ENCODE results near the gene CCDC12. TPM values are rescaled to one million over a fixed set of nuclear protein-coding genes. Genes with fewer than 3 reads are reported as not detected.
A peak's percentile ranks its signal among the peaks of the same experiment; 100 is the strongest.

CCDC12 gene
- total and polyA plus RNA-seq, 2 donors (not counting 1 experiment from before 2014, with no cell fraction given): 84.0 to 97.3 TPM

GRCh38 chr3:46942481-46943236, 33.9 kb downstream of the CCDC12 start:
- Mint-ChIP-seq H3K27ac (peak overlapping the region; percentile 32), H3K4me1 (peaks cover 85% of the 10 kb centered on the region), H3K27me3 (no peaks in the 10 kb centered on the region), H3K4me3 (no peak overlapping the region), H3K9me3 (ENCODE audit: insufficient read depth) (no peaks in the 10 kb centered on the region)
- H3K36me3 ChIP-seq (replicated peaks in 1 of 2; ENCODE audit: control extremely low read depth in 1 of 2, control insufficient read depth in 1 of 2, extremely low read depth in 1 of 2, insufficient read depth in 2 of 2, low read length in 1 of 2): peaks cover 0 to 73% of the 10 kb centered on the region in 2 experiments
- peaks cover 97% of the 10 kb centered on the region for H3K79me2 ChIP-seq (ENCODE audit: control insufficient read depth, insufficient read depth, low read length)
- 97% methylated on average over 12 of the region's 12 CpGs for WGBS (ENCODE audit: insufficient coverage)
- H3K9me3 ChIP-seq (ENCODE audit: control extremely low read depth in 1 of 3, control insufficient read depth in 2 of 3, insufficient read depth in 1 of 3, low read length in 2 of 3): no peaks in the 10 kb centered on the region
- peaks cover 82% of the 10 kb centered on the region for H4K20me1 ChIP-seq (ENCODE audit: control insufficient read depth, insufficient read depth, low read length, poor library complexity, severe bottlenecking)
- ATAC-seq (ENCODE audit: low read depth) (no peak), DNase-seq (no peak)
- H2AFZ ChIP-seq (ENCODE audit: insufficient read depth, low read depth, low read length, poor library complexity, severe bottlenecking): no peak overlapping the region
- no peak overlapping the region for H3K4me2 ChIP-seq (replicated peaks; ENCODE audit: low read depth, low read length, poor library complexity, severe bottlenecking)
- no peak for TF ChIP-seq EZH2 (IDR thresholded peaks at IDR 0.05; ENCODE audit: borderline replicate concordance, insufficient read depth, low read depth, low read length, poor library complexity, severe bottlenecking)
- no peak for TF ChIP-seq CTCF (IDR thresholded peaks at IDR 0.05)
- H3K4me3 ChIP-seq (ENCODE audit: control extremely low read depth in 1 of 5, extremely low read depth in 1 of 5, insufficient read depth in 1 of 5, low read depth in 2 of 5, low read length in 4 of 5): no peak overlapping the region
- H3K4me1 ChIP-seq (ENCODE audit: control insufficient read depth in 2 of 2, insufficient read depth in 2 of 2, low read length in 2 of 2): peaks cover 34 to 59% of the 10 kb centered on the region in 2 donors
- intact Hi-C loops (cut with micrococcal nuclease): no loop called here
- H3K9ac ChIP-seq (ENCODE audit: low read length): no peak overlapping the region
- H3K27me3 ChIP-seq (replicated peaks in 1 of 4; ENCODE audit: control extremely low read depth in 1 of 4, control insufficient read depth in 3 of 4, insufficient read depth in 4 of 4, low read length in 3 of 4): no peaks in the 10 kb centered on the region
- ChIA-PET POLR2A (no interaction called here), CTCF (interaction anchor here (0.8 to 1.9 kb wide), 2 partner anchors 17 to 45 kb away, joined by 3 to 4 read pairs; no protein-coding TSS in a partner anchor)
- peak overlapping the region in 1 of 2 donors; percentile 38 for H3K27ac ChIP-seq (ENCODE audit: low read length in 2 of 2)

- Histone ChIP-seq H4K20me1 (ENCODE audit: control insufficient read depth, insufficient read depth, low read length, poor library complexity, severe bottlenecking) (peaks cover 82% of the 10 kb centered on the region), H3K9me3 (ENCODE audit: control extremely low read depth in 1 of 3, control insufficient read depth in 2 of 3, insufficient read depth in 1 of 3, low read length in 2 of 3) (no peaks in the 10 kb centered on the region), H3K79me2 (ENCODE audit: control insufficient read depth, insufficient read depth, low read length) (peaks cover 97% of the 10 kb centered on the region), H3K4me1 (ENCODE audit: control insufficient read depth in 2 of 2, insufficient read depth in 2 of 2, low read length in 2 of 2) (peaks cover 30 to 59% of the 10 kb centered on the region in 2 donors), H3K4me3 (ENCODE audit: control extremely low read depth in 1 of 5, extremely low read depth in 1 of 5, insufficient read depth in 1 of 5, low read depth in 2 of 5, low read length in 4 of 5) (no peak overlapping the region), H3K9ac (ENCODE audit: low read length) (no peak overlapping the region), H3K36me3 (replicated peaks in 1 of 2; ENCODE audit: control extremely low read depth in 1 of 2, control insufficient read depth in 1 of 2, extremely low read depth in 1 of 2, insufficient read depth in 2 of 2, low read length in 1 of 2) (peaks cover 0 to 74% of the 10 kb centered on the region in 2 experiments), H2AFZ (ENCODE audit: insufficient read depth, low read depth, low read length, poor library complexity, severe bottlenecking) (no peak overlapping the region), H3K27ac (ENCODE audit: low read length in 2 of 2) (peak overlapping the region in 1 of 2 donors; percentile 38), H3K4me2 (replicated peaks; ENCODE audit: low read depth, low read length, poor library complexity, severe bottlenecking) (no peak overlapping the region), H3K27me3 (replicated peaks in 1 of 4; ENCODE audit: control extremely low read depth in 1 of 4, control insufficient read depth in 3 of 4, insufficient read depth in 4 of 4, low read length in 3 of 4) (no peaks in the 10 kb centered on the region)
- ChIA-PET POLR2A (interaction anchor here (0.7 kb wide), 1 partner anchor 96 kb away, joined by 3 read pairs; no protein-coding TSS in a partner anchor), CTCF (interaction anchor here (0.8 to 1.9 kb wide), 3 partner anchors 14 to 45 kb away, joined by 3 to 4 read pairs (median 4); no protein-coding TSS in a partner anchor)
- H3K4me3 Mint-ChIP-seq: no peak overlapping the region
- peak overlapping the region; percentile 63 for H3K27ac Mint-ChIP-seq
- intact Hi-C loops (cut with micrococcal nuclease): no loop called here
- peaks cover 81% of the 10 kb centered on the region for H3K4me1 Mint-ChIP-seq
- TF ChIP-seq EZH2 (IDR thresholded peaks at IDR 0.05; ENCODE audit: borderline replicate concordance, insufficient read depth, low read depth, low read length, poor library complexity, severe bottlenecking): no peak
- no peak for TF ChIP-seq CTCF (IDR thresholded peaks at IDR 0.05)
- DNase-seq (no peak), ATAC-seq (ENCODE audit: low read depth) (no peak)
- H3K9me3 Mint-ChIP-seq (ENCODE audit: insufficient read depth): no peaks in the 10 kb centered on the region
- 93% methylated on average over 5 of the region's 7 CpGs for WGBS (ENCODE audit: insufficient coverage)
- no peaks in the 10 kb centered on the region for H3K27me3 Mint-ChIP-seq
These were observed 34.5 kb downstream of the CCDC12 start for GRCh38 chr3:46942076-46942475.

Measured in B cell (primary cell).